AG08396 (cell line): ENCODE measurements around the gene ELOVL7.
A peak's percentile ranks its signal among the peaks of the same experiment; 100 is the strongest.
"Not testable (repeated sequence)": the region's sequence is repeated elsewhere in the genome, so short reads cannot be mapped to it uniquely, and the experiment has no call there.

Experiments used
- DNase-seq: peaks from one replicate; pipeline ENCODE4 v3.0.0; 2012; ENCODE audit warnings: low spot score, mixed read lengths

Gene ELOVL7

DNA sequence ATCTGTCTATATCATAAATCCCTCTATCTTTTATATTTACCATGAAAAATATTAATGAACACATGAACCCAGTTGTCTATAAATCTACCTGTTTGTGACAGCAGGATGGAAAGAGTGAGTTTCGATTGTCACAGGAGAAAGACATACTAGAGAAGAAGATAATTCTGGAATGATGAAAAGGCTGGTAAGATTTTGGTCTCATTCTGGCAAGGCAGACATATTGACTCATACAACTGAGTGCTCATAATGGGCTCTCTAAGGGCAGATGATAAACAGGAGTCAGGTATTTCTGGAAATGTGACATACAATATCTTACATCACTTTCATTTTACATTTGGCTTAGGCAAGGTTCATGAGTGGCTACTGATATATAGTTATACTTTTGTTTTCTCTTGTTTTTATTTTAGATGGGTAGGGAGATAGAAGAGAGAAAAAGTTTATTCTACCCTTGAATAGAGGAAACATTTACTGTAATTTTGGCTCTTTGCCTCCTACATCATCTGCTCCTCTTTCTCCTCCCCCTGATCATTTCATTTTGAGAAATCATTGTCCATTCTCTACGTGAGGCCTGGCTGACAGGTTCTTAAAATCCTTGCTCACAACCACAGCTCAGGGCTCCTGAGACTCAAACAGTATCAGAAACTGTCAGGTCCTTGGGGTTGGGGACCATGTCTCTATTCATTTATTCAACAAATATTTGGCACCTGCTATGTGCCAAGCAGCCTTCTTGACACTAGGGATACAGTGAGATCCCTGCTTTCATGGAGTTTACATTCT, 14.4 kb downstream of the ELOVL7 start:
- DNase-seq = no peak

DNA sequence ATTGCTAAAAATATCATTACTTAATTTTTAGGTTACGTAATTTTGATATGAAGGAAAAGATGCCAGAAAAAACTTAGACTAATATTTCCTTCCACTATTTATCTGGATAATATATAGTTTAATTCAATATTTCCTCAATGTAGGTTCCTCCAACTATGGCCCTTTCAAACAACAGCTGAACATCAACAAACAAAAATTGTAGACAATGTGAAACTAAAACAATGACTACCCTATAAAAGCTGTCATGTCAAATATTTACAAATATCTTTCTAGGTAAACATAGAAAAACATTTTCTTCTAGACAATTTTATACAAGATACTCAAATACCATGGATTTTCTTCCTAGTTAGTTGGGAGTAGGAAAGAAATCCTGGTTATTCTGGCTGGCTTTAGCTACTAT, 16.9 kb downstream of the ELOVL7 start:
- no peak for DNase-seq

- no peak for DNase-seq
Measured at GRCh38 chr5:60826653-60827052, 17.4 kb downstream of the ELOVL7 start.

GRCh38 chr5:60823574-60823973, 20.5 kb downstream of the ELOVL7 start:
- no peak for DNase-seq

- no peak for DNase-seq
Measured at GRCh38 chr5:60822285-60822556, 21.8 kb downstream of the ELOVL7 start.

DNA sequence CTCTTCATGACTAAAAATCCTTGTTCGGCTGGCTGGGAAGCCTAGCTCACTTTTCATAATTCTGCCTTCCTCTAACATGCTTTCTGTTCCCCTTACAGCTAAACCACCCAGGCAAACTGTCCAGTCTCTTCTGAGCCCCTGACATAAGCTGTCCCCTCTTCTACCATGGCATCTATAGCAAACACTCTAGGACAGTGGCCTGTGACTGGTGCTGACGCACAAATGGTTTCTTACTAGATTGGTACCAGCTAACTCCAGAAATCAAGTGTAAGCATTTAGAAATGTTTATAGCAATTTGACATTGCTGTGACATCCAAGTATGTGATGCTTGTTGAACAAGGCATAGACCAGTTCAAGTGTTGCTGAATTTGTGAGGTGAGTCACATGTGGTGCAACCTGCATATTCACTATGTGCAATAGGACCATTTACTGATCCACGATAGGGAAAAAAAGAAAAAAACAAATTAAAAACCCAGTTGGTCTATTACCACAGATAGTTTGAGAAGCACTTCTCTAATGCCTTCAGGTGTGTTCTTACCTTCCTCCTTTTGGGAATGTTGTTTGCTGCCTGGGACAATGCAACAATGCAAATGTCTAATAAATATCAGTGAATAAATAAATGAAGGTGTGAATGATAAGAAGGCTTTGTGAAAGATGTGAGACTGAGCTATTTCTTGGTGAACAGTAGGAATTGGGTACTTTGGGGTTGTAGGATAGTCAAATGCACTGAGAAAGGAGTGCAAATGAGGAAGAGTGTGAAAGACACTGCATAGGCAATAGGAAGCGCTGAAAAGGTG, 22.4 kb downstream of the ELOVL7 start:
- DNase-seq = no peak

GRCh38 chr5:60820593-60821487, 23.2 kb downstream of the ELOVL7 start:
- no peak for DNase-seq

GRCh38 chr5:60816138-60816537, 27.9 kb downstream of the ELOVL7 start:
- not testable (repeated sequence) for DNase-seq

GRCh38 chr5:60814498-60814897, 29.6 kb downstream of the ELOVL7 start:
- DNase-seq = no peak

GRCh38 chr5:60812426-60812825, 31.6 kb downstream of the ELOVL7 start:
- no peak for DNase-seq

GRCh38 chr5:60811105-60811504, 33.0 kb downstream of the ELOVL7 start:
- no peak for DNase-seq

- DNase-seq = peak; percentile 13
Measured at GRCh38 chr5:60810438-60811085, 33.5 kb downstream of the ELOVL7 start.

- DNase-seq = no peak
Measured at GRCh38 chr5:60809891-60810425, 34.1 kb downstream of the ELOVL7 start.

DNA sequence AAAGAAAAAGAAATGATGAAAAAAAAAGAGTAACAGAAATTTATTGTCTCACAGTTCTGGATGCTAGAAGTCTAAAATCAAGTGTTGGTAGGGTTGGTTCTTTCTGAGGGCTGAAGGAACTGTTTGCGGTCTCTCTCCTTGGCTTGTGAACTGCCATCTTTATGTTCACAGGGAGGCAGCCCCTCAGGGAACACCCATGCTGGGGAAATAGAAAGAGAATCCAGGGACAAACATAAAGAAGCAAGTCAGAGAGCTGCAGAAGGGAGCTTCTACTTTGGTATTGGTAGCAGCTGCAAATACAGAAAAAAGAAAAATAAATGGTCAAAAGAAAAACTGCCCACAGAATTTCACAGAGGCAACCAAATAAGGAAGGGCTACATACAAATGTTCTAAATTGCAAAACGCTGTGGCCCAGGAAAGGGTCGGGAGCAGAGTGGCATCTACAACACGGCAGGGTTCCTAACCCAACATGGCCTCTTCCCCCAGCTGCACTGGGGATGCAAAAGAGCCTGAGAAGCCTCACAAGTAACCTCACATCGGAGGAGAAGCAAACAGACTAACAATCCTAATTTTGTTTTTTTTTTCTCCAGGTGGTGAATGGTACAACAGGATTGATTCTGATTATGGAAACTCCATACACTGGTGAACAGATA, 37.4 kb downstream of the ELOVL7 start:
- no peak for DNase-seq

GRCh38 chr5:60805463-60805862, 38.6 kb downstream of the ELOVL7 start:
- DNase-seq = no peak

DNA sequence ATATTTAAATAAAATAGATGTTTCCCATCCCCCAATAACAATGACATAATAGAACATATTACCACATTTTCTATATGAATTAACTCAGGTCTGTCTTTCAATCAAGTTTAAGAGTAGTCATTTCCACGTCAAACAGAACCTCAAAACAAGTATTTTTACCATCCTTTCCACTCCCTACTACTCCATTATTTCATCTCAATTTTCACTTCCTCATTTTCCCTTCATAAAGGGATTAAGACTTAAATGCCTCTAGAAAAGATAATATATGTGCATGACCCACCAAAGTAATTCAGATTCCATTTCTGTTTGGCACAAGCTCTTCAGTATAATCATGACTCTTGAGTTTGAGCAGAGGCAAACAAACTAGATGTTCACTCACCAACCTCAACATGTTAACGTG, 40.4 kb downstream of the ELOVL7 start:
- DNase-seq = no peak

GRCh38 chr5:60802986-60803385, 41.1 kb downstream of the ELOVL7 start:
- DNase-seq = no peak

DNA sequence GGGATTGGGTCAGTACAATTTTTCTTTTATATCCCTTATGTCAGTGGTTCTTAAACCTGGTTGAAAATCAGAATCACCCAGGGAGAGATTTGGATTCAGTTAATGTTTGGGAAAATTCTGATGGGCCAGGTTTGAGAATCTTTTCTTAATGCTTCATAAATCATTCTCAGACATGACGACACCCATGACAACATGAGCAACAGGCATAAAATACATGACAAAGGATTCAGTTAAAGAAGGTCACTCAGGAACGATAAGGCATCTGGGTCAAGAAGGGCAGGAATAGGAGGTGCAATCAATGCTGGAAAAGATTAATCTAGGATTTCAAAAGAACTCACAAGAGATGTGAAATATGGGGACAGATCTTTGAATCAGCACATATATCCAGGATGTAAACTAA, 41.8 kb downstream of the ELOVL7 start:
- no peak for DNase-seq

GRCh38 chr5:60797482-60798153, 46.5 kb downstream of the ELOVL7 start:
- no peak for DNase-seq

DNA sequence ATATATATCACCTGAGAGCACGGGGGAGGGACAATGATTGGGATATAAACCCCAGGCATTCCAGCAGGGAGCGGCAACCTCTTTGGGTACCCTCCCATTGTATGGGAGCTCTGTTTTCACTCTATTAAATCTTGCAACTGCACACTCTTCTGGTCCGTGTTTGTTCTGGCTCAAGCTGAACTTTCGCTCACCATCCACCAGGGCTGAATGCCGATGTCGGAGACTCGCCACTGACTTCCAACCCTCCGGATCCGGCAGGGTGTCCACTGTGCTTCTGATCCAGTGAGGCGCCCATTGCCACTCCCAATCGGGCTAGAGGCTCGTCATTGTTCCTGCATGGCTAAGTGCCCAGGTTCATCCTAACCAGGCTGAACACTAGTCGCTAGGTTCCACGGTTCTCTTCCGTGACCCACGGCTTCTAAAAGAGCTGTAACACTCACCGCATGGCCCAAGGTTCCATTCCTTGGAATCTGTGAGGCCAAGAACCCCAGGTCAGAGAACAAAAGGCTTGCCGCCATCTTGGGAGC, 48.6 kb downstream of the ELOVL7 start:
- DNase-seq = not testable (repeated sequence)

DNA sequence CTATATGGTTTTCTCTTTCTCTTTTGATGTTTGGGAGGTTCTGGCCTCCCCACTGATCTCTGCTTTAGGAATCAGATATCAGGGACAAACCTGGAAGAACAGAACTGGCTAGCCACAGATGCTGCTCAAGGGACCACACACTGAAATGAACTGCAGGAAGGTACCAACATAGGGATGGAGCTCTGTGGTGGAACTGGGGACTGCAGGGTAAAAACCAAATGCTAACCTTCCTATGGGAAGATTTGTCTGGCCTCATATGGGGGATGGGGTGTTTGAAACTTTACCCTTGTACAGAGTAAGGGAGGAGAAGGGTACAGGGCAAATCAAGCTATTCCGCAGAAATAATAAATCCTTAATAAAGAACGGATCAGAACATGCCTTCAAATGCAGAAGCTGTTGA, 49.4 kb downstream of the ELOVL7 start:
- no peak for DNase-seq
